Ectodermal cell (in vitro differentiated cells): Measurements from ENCODE around the gene ATP5MG.

Experiments
- H3K27ac ChIP-seq: 2 replicates; pipeline ENCODE4 v1.7.0; 2013; ENCODE audit warnings: mild to moderate bottlenecking, low read depth, low read length; ENCODE audit not compliant: insufficient read depth, poor library complexity, severe bottlenecking
- H3K27me3 ChIP-seq: 2 replicates; pipeline ENCODE4 v1.7.0; 2013; ENCODE audit warnings: mild to moderate bottlenecking, low read length; ENCODE audit not compliant: insufficient read depth, control insufficient read depth, poor library complexity, severe bottlenecking
- H3K36me3 ChIP-seq: one replicate; pipeline ENCODE4 v1.7.0; 2013; ENCODE audit warnings: low read length; ENCODE audit not compliant: control insufficient read depth, insufficient read depth
- H3K4me1 ChIP-seq: one replicate; pipeline ENCODE4 v1.7.0; 2013; ENCODE audit warnings: low read length; ENCODE audit not compliant: control insufficient read depth, insufficient read depth
- H3K4me3 ChIP-seq: 2 replicates; pipeline ENCODE4 v1.7.0; 2013; ENCODE audit warnings: low read depth, low read length, control low read depth; ENCODE audit not compliant: insufficient read depth
- H3K9me3 ChIP-seq: 2 replicates; pipeline ENCODE4 v1.7.0; 2013; ENCODE audit warnings: mild to moderate bottlenecking, low read length, moderate library complexity; ENCODE audit not compliant: control insufficient read depth
- WGBS, 2 experiments: methylation state at CpG; one replicate each; pipeline ENCODE4 v1.1.7; 2013; ENCODE audit warnings: missing lambda C conversion rate in 2 of 2; 5-methylcytosine and 5-hydroxymethylcytosine counted together

Gene ATP5MG

GRCh38 chr11:118427707-118428106, 26.3 kb downstream of the ATP5MG start:
- H3K27ac ChIP-seq, result no peak overlapping the region
- 75 to 79% methylated on average over 1 of the region's 1 CpG for WGBS, 2 experiments
- H3K4me1 ChIP-seq, result no peaks in the 10 kb centered on the region
- no peaks in the 10 kb centered on the region for H3K27me3 ChIP-seq
- H3K36me3 ChIP-seq, result no peaks in the 10 kb centered on the region
- no peaks in the 10 kb centered on the region for H3K9me3 ChIP-seq
- H3K4me3 ChIP-seq, result no peak overlapping the region

- Histone ChIP-seq H3K4me3 (no peak overlapping the region), H3K4me1 (peaks cover 9% of the 10 kb centered on the region), H3K36me3 (no peaks in the 10 kb centered on the region), H3K9me3 (no peaks in the 10 kb centered on the region), H3K27ac (no peak overlapping the region), H3K27me3 (peaks cover 6% of the 10 kb centered on the region)
- WGBS, 2 experiments, result 67 to 84% methylated on average over 1 to 2 of the region's 2 CpGs
Measured at GRCh38 chr11:118430956-118431355, 29.6 kb downstream of the ATP5MG start.

- H3K36me3 ChIP-seq, result no peaks in the 10 kb centered on the region
- peak overlapping the region; percentile 2 for H3K27ac ChIP-seq
- WGBS, 2 experiments, result 8% methylated on average over 9 of the region's 9 CpGs
- no peaks in the 10 kb centered on the region for H3K9me3 ChIP-seq
- peak overlapping the region; percentile 73 for H3K4me3 ChIP-seq
- peaks cover 13% of the 10 kb centered on the region for H3K4me1 ChIP-seq
- H3K27me3 ChIP-seq, result peaks cover 6% of the 10 kb centered on the region
Measured at GRCh38 chr11:118434123-118434552, 32.7 kb downstream of the ATP5MG start.

GRCh38 chr11:118434553-118435289, 33.3 kb downstream of the ATP5MG start:
- Histone ChIP-seq H3K36me3 (no peaks in the 10 kb centered on the region), H3K4me3 (peak overlapping the region; percentile 73), H3K9me3 (no peaks in the 10 kb centered on the region), H3K27me3 (peaks cover 6% of the 10 kb centered on the region), H3K4me1 (peaks cover 19% of the 10 kb centered on the region), H3K27ac (peak overlapping the region; percentile 96)
- 0% methylated on average over 39 of the region's 39 CpGs for whole genome bisulfite sequencing, 2 experiments

- WGBS, 2 experiments, result 0% methylated on average over 34 of the region's 34 CpGs
- H3K27me3 ChIP-seq, result peaks cover 6% of the 10 kb centered on the region
Measured at GRCh38 chr11:118435290-118435892, 34.0 kb downstream of the ATP5MG start.

GRCh38 chr11:118435893-118436624, 34.7 kb downstream of the ATP5MG start, which contains the start of gene KMT2A:
KMT2A (plus strand) TSS chr11:118436492; CDS start chr11:118436513, 21 bp downstream.
- Histone ChIP-seq H3K27me3 (peaks cover 6% of the 10 kb centered on the region), H3K4me3 (peak within 1 kb of the TSS; percentile 73), H3K4me1 (peaks cover 24% of the 10 kb centered on the region), H3K27ac (peak within 1 kb of the TSS; percentile 96), H3K36me3 (no peaks in the 10 kb centered on the region), H3K9me3 (no peaks in the 10 kb centered on the region)
- WGBS, 2 experiments, result 0% methylated on average over 83 of the region's 83 CpGs

More at GRCh38 chr11:118435290-118435892, 34.0 kb downstream of the ATP5MG start:
- no peaks in the 10 kb centered on the region for H3K9me3 ChIP-seq
- no peaks in the 10 kb centered on the region for H3K36me3 ChIP-seq
- H3K4me1 ChIP-seq, result peaks cover 20% of the 10 kb centered on the region
- H3K4me3 ChIP-seq, result peak overlapping the region; percentile 73
- H3K27ac ChIP-seq, result peak overlapping the region; percentile 96

- 0% methylated on average over 55 of the region's 55 CpGs for WGBS, 2 experiments
- no peaks in the 10 kb centered on the region for H3K9me3 ChIP-seq
Measured at GRCh38 chr11:118436639-118437207, 35.3 kb downstream of the ATP5MG start.

GRCh38 chr11:118437208-118438125, 36.1 kb downstream of the ATP5MG start:
- H3K27me3 ChIP-seq, result peaks cover 6% of the 10 kb centered on the region
- no peaks in the 10 kb centered on the region for H3K9me3 ChIP-seq
- peak overlapping the region; percentile 73 for H3K4me3 ChIP-seq
- peak overlapping the region; percentile 65 for H3K27ac ChIP-seq
- WGBS, 2 experiments, result 0% methylated on average over 24 to 28 of the region's 28 CpGs
- H3K4me1 ChIP-seq, result peaks cover 32% of the 10 kb centered on the region
- H3K36me3 ChIP-seq, result no peaks in the 10 kb centered on the region

More at GRCh38 chr11:118436639-118437207, 35.3 kb downstream of the ATP5MG start:
- Histone ChIP-seq H3K4me1 (peaks cover 29% of the 10 kb centered on the region), H3K27me3 (peaks cover 6% of the 10 kb centered on the region), H3K27ac (peak overlapping the region; percentile 96), H3K36me3 (no peaks in the 10 kb centered on the region), H3K4me3 (peak overlapping the region; percentile 73)

GRCh38 chr11:118438314-118438931, 37.0 kb downstream of the ATP5MG start:
- Histone ChIP-seq H3K36me3 (no peaks in the 10 kb centered on the region), H3K27me3 (peaks cover 6% of the 10 kb centered on the region), H3K4me1 (peaks cover 32% of the 10 kb centered on the region), H3K4me3 (peak overlapping the region; percentile 73), H3K9me3 (no peaks in the 10 kb centered on the region), H3K27ac (no peak overlapping the region)
- WGBS, 2 experiments, result 4 to 7% methylated on average over 14 of the region's 14 CpGs
